ENCODE measurements around the gene CMTR1.

GRCh38 chr6:37513155-37513554 lies 80.1 kb downstream of the CMTR1 start:
- TF ChIP-seq POLR2AphosphoS5 (IDR thresholded peaks at IDR 0.05) (no peak), CTCF (IDR thresholded peaks at IDR 0.05 in 8 of 11, conservative IDR thresholded peaks at IDR 0.05 in 3 of 11) (no peak)

Data from spleen (tissue), 7 donors.